K562 (cell line): ENCODE results near the gene DAZAP1. TPM values are rescaled to one million over a fixed set of nuclear protein-coding genes. Genes with fewer than 3 reads are reported as not detected.

ENCODE experiments used
- CEBPG ChIP-seq, 3 experiments: fragments of 200-800 bp in 1 of 3; sonication (Bioruptor generic) in 1 of 3; sonication (generic) in 1 of 3; formaldehyde crosslinking in 1 of 3; IDR thresholded peaks in 2 of 3; conservative IDR thresholded peaks in 1 of 3; 2 replicates each; pipeline versions ENCODE4 v1.6.1 to v1.8.0; 2016 to 2022; ENCODE audit warnings: missing compliant biosample characterization in 2 of 3, missing genetic modification characterization in 2 of 3, mild to moderate bottlenecking in 1 of 3, missing genetic modification reagents in 1 of 3
- polyA plus RNA-seq, 8 experiments: library from polyadenylated mRNA; depleted of rRNA in 4 of 8; stranded (reverse) in 5 of 8; unstranded in 3 of 8; fragments of >200 nt; fragmentation: Nextera tagmentation in 2 of 8; fragmentation: Illumina TruSeq in 1 of 8; extraction: Ambion mirVana in 2 of 8; extraction: Trizol in 1 of 8; gene quantifications; 2 replicates each; pipeline versions ENCODE4 v1.2.1 to v1.2.3, GENCODE V29; 2011 to 2014; ENCODE audit warnings: inconsistent platforms in 1 of 8, missing spikeins in 1 of 8
- total RNA-seq, 7 experiments: library from RNA; depleted of rRNA in 6 of 7; stranded (reverse); fragments of >200 nt in 6 of 7; fragmentation: Illumina TruSeq in 2 of 7; extraction: Trizol in 2 of 7; gene quantifications; 2 replicates each; pipeline versions ENCODE4 v1.2.1 to v1.2.3, GENCODE V29; 2011 to 2021; ENCODE audit warnings: low replicate concordance in 1 of 7
- TF ChIP-seq, protein P1 (sequence below), 2 experiments: fragments of 450-650 bp; IDR thresholded peaks; 2 replicates each; pipeline ENCODE4 v1.6.1; 2016; ENCODE audit warnings: mild to moderate bottlenecking in 2 of 2, borderline replicate concordance in 1 of 2, low read depth in 1 of 2, moderate library complexity in 1 of 2

The DAZAP1 gene
- total and polyA plus RNA-seq, 9 of the 15 experiments (the other 6 are each of a cell fraction or from before 2014, with no cell fraction given): 10.8 to 289 (median 142) TPM

DNA sequence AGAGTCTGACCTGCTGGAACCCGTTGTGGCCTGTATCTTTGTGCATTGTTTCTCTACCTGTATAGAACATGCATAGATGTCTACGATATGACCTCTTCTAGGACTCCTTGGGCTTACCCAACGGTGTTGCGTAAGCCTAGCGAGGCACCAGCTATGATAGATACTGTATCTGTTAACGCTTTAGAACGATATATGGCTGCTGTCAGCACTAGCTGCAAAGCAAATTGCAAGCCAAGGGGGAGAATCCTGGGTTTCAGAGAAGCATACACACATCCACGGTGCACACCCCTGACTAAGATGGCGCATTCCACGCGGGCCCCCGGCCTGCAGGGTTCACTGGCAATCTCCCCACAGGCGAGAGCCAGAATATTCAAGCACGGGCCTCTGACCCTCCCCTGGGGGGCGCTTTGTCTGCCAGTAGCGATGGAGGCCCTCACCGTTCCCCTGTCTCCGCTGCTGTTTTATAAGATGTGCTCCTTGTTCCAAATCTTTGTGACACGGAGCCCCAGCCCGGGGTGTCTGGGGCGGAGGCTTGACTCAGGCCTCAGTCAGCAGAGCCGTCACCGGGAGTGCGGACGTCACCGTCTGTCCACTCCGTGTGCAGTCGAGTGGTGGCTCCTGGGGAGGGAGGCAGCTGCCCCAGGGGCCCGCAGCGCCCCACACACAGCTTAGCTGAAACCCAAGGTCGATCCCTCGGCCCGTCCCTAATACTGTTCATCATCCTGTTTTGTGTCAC lies 17.9 kb downstream of the DAZAP1 start (continued):
- TF ChIP-seq, protein P1, sequence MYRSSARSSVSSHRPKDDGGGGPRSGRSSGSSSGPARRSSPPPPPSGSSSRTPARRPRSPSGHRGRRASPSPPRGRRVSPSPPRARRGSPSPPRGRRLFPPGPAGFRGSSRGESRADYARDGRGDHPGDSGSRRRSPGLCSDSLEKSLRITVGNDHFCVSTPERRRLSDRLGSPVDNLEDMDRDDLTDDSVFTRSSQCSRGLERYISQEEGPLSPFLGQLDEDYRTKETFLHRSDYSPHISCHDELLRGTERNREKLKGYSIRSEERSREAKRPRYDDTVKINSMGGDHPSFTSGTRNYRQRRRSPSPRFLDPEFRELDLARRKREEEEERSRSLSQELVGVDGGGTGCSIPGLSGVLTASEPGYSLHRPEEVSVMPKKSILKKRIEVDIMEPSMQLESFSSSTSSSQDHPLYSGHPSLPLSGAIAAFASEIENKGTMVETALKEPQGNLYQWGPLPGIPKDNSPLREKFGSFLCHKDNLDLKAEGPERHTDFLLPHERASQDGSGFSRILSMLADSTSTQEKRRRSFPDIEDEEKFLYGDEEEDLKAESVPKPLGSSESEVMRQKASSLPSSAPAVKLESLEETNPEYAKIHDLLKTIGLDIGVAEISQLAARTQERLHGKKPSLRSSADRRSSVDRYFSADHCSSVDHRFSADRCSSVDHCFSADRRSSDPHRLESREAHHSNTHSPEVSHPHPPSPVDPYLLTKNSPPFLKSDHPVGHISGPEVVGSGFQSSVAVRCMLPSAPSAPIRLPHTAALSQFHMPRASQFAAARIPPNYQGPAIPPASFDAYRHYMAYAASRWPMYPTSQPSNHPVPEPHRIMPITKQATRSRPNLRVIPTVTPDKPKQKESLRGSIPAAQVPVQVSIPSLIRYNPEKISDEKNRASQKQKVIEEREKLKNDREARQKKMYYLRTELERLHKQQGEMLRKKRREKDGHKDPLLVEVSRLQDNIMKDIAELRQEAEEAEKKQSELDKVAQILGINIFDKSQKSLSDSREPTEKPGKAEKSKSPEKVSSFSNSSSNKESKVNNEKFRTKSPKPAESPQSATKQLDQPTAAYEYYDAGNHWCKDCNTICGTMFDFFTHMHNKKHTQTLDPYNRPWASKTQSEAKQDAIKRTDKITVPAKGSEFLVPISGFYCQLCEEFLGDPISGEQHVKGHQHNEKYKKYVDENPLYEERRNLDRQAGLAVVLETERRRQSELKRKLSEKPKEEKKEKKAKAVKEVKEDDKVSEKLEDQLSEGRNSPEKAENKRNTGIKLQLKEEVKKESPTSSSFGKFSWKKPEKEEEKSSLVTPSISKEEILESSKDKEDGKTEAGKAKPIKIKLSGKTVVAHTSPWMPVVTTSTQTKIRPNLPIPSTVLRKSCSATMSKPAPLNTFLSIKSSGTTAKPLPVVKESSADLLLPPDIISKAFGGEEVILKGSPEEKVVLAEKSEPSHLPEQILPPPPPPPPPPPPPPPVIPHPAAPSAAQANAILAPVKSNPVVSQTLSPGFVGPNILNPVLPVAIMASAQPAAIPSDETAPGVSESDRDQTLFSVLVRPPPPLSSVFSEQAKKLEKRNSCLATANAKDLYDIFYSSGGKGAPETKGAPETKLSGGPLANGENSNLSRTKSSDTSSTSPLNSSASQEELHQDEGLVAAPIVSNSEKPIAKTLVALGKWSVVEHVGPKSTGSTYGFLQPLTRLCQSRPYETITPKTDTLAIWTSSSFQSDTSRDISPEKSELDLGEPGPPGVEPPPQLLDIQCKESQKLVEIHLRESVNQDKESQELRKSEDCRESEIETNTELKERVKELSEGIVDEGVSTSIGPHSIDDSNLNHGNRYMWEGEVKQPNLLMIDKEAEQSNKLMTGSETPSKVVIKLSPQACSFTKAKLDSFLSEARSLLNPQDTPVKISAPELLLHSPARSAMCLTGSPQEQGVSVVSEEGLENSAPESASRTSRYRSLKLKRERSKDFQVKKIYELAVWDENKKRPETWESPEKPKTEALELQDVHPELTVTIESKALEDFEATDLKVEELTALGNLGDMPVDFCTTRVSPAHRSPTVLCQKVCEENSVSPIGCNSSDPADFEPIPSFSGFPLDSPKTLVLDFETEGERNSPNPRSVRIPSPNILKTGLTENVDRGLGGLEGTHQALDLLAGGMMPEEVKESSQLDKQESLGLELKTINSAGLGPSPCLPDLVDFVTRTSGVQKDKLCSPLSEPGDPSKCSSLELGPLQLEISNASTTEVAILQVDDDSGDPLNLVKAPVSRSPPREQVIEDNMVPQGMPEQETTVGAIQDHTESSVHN (IDR thresholded peaks at IDR 0.05; ENCODE audit: borderline replicate concordance in 1 of 2, low read depth in 1 of 2): no peak
- TF ChIP-seq CEBPG (CRISPR knock-in tag; IDR thresholded peaks at IDR 0.05): no peak
- peak; percentile 31 to 48; a peak in 2 of 4 replicates for TF ChIP-seq CEBPG (tag; conservative IDR thresholded peaks at IDR 0.05 in 1 of 2, IDR thresholded peaks at IDR 0.05 in 1 of 2)
- TF ChIP-seq, all 486 proteins: peak for 7
